HepG2 (cell line): Measurements from ENCODE around the gene TGFBR1. TPM values are rescaled to one million over a fixed set of nuclear protein-coding genes. Genes with fewer than 3 reads are reported as not detected.

Experiments used
- ATAC-seq: fragments of 200-7000 bp; cut with Tn5 transposase; 3 replicates; pipeline ENCODE4 v1.9.1; 2020; ENCODE audit warnings: mild to moderate bottlenecking, moderate library complexity
- BruUV-seq: library from RNA; stranded (reverse); fragments of 400-500 nt; replicated peaks from 2 replicates; lab custom pipeline; 2021; lab: Mats Ljungman, UMichigan
- CTCF ChIA-PET: fragments of 300-600 bp; formaldehyde crosslinking; extraction: SDS; loops from one replicate; lab custom pipeline; 2021; ENCODE audit warnings: low total read pairs, inconsistent platforms, low intra/inter-chr PET ratio; lab: Yijun Ruan, JAX
- POLR2A ChIA-PET: fragments of 350-600 bp; sonication (Branson Sonifier 250); formaldehyde crosslinking; loops from one replicate; lab custom pipeline; 2020; ENCODE audit warnings: antibody characterized with exemption, inconsistent platforms; lab: Yijun Ruan, JAX
- DNase-seq: peaks from one replicate; pipeline ENCODE4 v3.0.0-alpha.2; 2015; ENCODE audit warnings: low spot score
- FAIRE-seq: peaks from 3 replicates; lab custom pipeline; 2011; peaks lifted over from hg19 to GRCh38; lab: Jason Lieb, UNC
- H2AFZ ChIP-seq: one replicate; pipeline ENCODE4 v1.6.1; 2011; ENCODE audit warnings: low read length, inconsistent platforms
- H3K27ac ChIP-seq: fragments of 300-600 bp; 3 replicates; pipeline ENCODE4 v1.8.0; 2011; ENCODE audit warnings: mixed run types, mild to moderate bottlenecking, mixed read lengths, low read length, inconsistent platforms; ENCODE audit not compliant: insufficient read depth; ENCODE audit errors: extremely low read length
- H3K27me3 ChIP-seq, 2 experiments: fragments of 200-600 bp in 1 of 2; 2 replicates in 1 of 2; 3 replicates in 1 of 2; pipeline versions ENCODE4 v1.6.0 to v1.8.0; 2011; ENCODE audit warnings: low read length in 2 of 2, mild to moderate bottlenecking in 2 of 2, moderate library complexity in 2 of 2, inconsistent platforms in 1 of 2; ENCODE audit not compliant: insufficient read depth in 2 of 2, control insufficient read depth in 1 of 2
- H3K36me3 ChIP-seq, 2 experiments: fragments of 200-600 bp in 1 of 2; replicated peaks in 1 of 2; 2 replicates in 1 of 2; 3 replicates in 1 of 2; pipeline versions ENCODE4 v1.5.1 to v1.8.0; 2011; ENCODE audit warnings: low read length in 2 of 2, inconsistent platforms in 1 of 2; ENCODE audit not compliant: insufficient read depth in 2 of 2, control insufficient read depth in 1 of 2
- H3K4me1 ChIP-seq: 2 replicates; pipeline ENCODE4 v1.5.1; 2012; ENCODE audit warnings: low read length, inconsistent platforms; ENCODE audit not compliant: insufficient read depth
- H3K4me2 ChIP-seq: 2 replicates; pipeline ENCODE4 v1.6.0; 2011; ENCODE audit warnings: low read depth, low read length, inconsistent platforms
- H3K4me3 ChIP-seq, 3 experiments: fragments of 200-600 bp in 1 of 3; sonication (generic), shearing (Covaris generic) in 1 of 3; replicated peaks in 1 of 3; 2 replicates each; pipeline ENCODE4 v1.5.1; 2011 to 2016; ENCODE audit warnings: low read length in 3 of 3, inconsistent platforms in 2 of 3, low read depth in 2 of 3, mild to moderate bottlenecking in 2 of 3, control low read depth in 1 of 3, mixed read lengths in 1 of 3; ENCODE audit not compliant: insufficient read depth in 1 of 3
- H3K79me2 ChIP-seq: one replicate; pipeline ENCODE4 v1.6.1; 2011; ENCODE audit warnings: low read length, inconsistent platforms; ENCODE audit not compliant: insufficient read depth
- H3K9ac ChIP-seq: 2 replicates; pipeline ENCODE4 v1.6.0; 2011; ENCODE audit warnings: mild to moderate bottlenecking, low read depth, low read length, inconsistent platforms; ENCODE audit not compliant: insufficient read depth
- H3K9me3 ChIP-seq: 2 replicates; pipeline ENCODE4 v1.5.1; 2012; ENCODE audit warnings: mild to moderate bottlenecking, low read length
- H4K20me1 ChIP-seq: 2 replicates; pipeline ENCODE4 v1.6.0; 2011; ENCODE audit warnings: inconsistent platforms, mild to moderate bottlenecking, low read length, moderate library complexity; ENCODE audit not compliant: insufficient read depth
- CHD2 ChIP-seq: IDR thresholded peaks from 2 replicates; pipeline ENCODE4 v1.6.1; 2011; ENCODE audit warnings: low read depth, low read length, improper control_type of control experiment
- DMAP1 ChIP-seq: IDR thresholded peaks from 2 replicates; pipeline ENCODE4 v1.6.1; 2016
- MED8 ChIP-seq: sonication (generic); formaldehyde crosslinking; IDR thresholded peaks from 2 replicates; pipeline ENCODE4 v1.8.1; 2023; ENCODE audit warnings: mild to moderate bottlenecking, missing genetic modification reagents; ENCODE audit not compliant: insufficient replicate concordance
- MYC ChIP-seq: sonication (generic); formaldehyde crosslinking; IDR thresholded peaks from 2 replicates; pipeline ENCODE4 v1.9.0; 2021; ENCODE audit warnings: missing genetic modification reagents, borderline replicate concordance
- NFYB ChIP-seq: sonication (generic); formaldehyde crosslinking; IDR thresholded peaks from 2 replicates; pipeline ENCODE4 v1.4.0; 2020; ENCODE audit warnings: missing genetic modification reagents
- ZBTB38 ChIP-seq: sonication (generic); formaldehyde crosslinking; IDR thresholded peaks from 2 replicates; pipeline ENCODE4 v1.5.1; 2020; ENCODE audit warnings: mild to moderate bottlenecking, missing genetic modification reagents
- ZNF441 ChIP-seq: sonication (generic); formaldehyde crosslinking; IDR thresholded peaks from 2 replicates; pipeline ENCODE4 v1.7.0; 2021; ENCODE audit warnings: missing genetic modification reagents, borderline replicate concordance
- ZNF672 ChIP-seq: sonication (generic); formaldehyde crosslinking; IDR thresholded peaks from 2 replicates; pipeline ENCODE4 v1.8.1; 2022; ENCODE audit warnings: missing genetic modification reagents
- WGBS: methylation state at CpG from one replicate; pipeline ENCODE4 v1.1.6; 2017; ENCODE audit warnings: low lambda C conversion rate; 5-methylcytosine and 5-hydroxymethylcytosine counted together
- in situ Hi-C: cut with HindIII; loops from 2 replicates; pipeline ENCODE4 v1.10.0; 2017; ENCODE audit warnings: low pct_unique_long_range_greater_than_20kb; ENCODE audit not compliant: extremely low pct_ligation_motif_present
- intact Hi-C: fragments of 100-400 bp; cut with micrococcal nuclease; formaldehyde crosslinking; loops from one replicate; pipeline ENCODE4 v1.10.0; 2022; ENCODE audit not compliant: unreplicated experiment
- polyA plus RNA-seq, 8 experiments: library from polyadenylated mRNA; depleted of rRNA in 3 of 8; stranded (reverse) in 7 of 8; unstranded in 1 of 8; fragments of >200 nt; fragmentation: Illumina TruSeq in 4 of 8; extraction: Trizol in 4 of 8; gene quantifications; 2 replicates each; pipeline versions ENCODE4 v1.2.1 to v1.2.3, GENCODE V29; 2011 to 2016; ENCODE audit warnings: low read depth in 4 of 8, missing spikeins in 1 of 8, mixed read lengths in 1 of 8; ENCODE audit not compliant: insufficient read depth in 1 of 8
- total RNA-seq, 5 experiments: library from RNA; depleted of rRNA; stranded (reverse); fragments of >200 nt; fragmentation: Illumina TruSeq; extraction: Trizol; gene quantifications; 2 replicates each; pipeline ENCODE4 v1.2.3, GENCODE V29; 2016; ENCODE audit warnings: low read depth in 1 of 5
- TF ChIP-seq, protein P1 (sequence below): IDR thresholded peaks from 2 replicates; pipeline ENCODE4 v1.6.1; 2018; ENCODE audit warnings: missing genetic modification reagents
- TF ChIP-seq, protein P2 (sequence below): sonication (generic); formaldehyde crosslinking; IDR thresholded peaks from 2 replicates; pipeline ENCODE4 v1.4.0; 2020; ENCODE audit warnings: mild to moderate bottlenecking, missing genetic modification reagents
- TF ChIP-seq, protein P3 (sequence below): sonication (generic); IDR thresholded peaks from 2 replicates; pipeline ENCODE4 v1.6.1; 2016; ENCODE audit warnings: low read depth, borderline replicate concordance

The TGFBR1 gene
- total and polyA plus RNA-seq, 2 of the 13 experiments (the other 11 are each of a cell fraction or from before 2014, with no cell fraction given), result 16.8 to 23.9 TPM

DNA sequence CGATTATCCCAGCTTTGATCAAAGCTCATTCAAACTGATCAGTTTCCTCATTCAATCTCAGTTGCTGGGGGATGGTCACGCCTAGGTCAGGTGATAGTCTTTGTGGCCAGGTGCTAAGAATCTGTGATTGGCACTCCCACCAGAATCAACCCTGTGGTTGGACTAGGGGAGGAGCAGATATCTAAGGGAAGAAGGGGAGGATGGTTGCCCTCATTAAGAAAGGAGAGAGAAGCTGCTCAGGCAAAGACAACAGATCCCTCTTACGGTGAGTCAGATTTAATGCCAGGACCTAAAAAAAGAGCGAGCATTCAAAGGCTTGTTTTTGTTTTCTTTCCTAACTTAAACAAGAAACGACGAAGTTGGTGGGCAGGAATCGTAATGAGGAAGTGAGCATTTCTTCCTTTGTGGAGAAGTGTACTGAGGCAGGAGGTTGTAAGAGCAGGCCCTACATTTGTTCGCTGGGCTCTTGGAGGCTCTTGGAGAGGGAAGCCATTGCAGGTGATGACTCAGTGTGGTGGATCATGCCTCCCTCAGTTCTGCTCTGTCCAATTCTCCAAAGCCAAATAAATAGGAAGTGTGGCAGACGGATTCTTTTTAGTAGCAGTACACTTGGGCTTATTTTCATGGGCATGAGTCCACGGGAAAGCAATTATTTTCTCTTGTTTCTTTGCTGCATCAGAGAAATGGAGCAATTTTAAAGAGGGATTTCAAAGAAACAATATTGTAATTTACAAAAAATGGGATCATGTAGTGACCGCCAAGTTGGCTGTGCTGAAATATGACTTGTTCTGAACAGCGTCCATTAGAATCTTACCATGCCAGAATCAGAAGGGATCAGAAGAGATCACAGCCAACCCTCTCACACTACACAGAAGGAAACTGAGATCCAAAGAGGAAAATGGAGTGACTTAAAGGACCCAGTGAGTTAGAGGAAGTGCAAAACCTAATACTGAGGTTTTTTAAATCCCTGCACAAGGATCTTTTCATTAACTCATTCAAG, 18.7 kb upstream of the TGFBR1 start:
- CTCF ChIA-PET, result no interaction called here
- FAIRE-seq, result no peak
- Histone ChIP-seq H3K4me2 (no peak overlapping the region), H3K27ac (no peak overlapping the region)
- POLR2A ChIA-PET, result no interaction called here
- in situ Hi-C loops, result no loop called here
- no peak for TF ChIP-seq ZNF672 (CRISPR knock-in tag)
- TF ChIP-seq, all 625 proteins: peak for 0
- ATAC-seq (no peak), DNase-seq (no peak)
- peaks cover 2 to 22% of the 10 kb centered on the region in 2 experiments; a peak in 3 of 5 replicates for H3K27me3 ChIP-seq
- no peak overlapping the region for H2AFZ ChIP-seq
- 22% methylated on average over 12 of the region's 12 CpGs for WGBS
- peaks cover 6% of the 10 kb centered on the region; the same call in 1 of the 2 replicates for H3K9me3 ChIP-seq
- no peaks in the 10 kb centered on the region for H3K36me3 ChIP-seq
- intact Hi-C loops, result no loop called here
- no peaks in the 10 kb centered on the region for H4K20me1 ChIP-seq
- H3K79me2 ChIP-seq, result no peaks in the 10 kb centered on the region
- H3K9ac ChIP-seq, result no peak overlapping the region
- no peak overlapping the region for H3K4me3 ChIP-seq
- BruUV-seq, result no TSS peak
- no peaks in the 10 kb centered on the region for H3K4me1 ChIP-seq

DNA sequence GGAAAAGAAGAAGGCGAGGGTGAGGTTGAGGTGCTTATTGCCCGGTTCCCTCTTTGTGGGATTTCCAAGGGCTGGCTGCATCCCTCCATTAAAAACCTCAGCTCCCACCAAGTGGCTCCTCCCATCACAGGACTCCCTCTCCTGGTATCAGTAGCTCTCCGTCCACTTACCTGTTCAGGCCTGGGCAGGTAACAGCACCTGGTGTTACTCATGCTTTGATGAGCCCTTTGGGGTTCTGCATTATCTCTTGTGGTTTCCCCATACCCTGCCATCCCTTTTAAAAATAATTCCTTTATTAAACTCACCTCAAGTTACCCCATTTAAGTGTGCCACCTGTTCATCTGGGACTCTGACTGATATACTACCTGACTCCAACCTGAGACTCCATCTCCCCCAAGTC, 17.5 kb upstream of the TGFBR1 start:
- POLR2A ChIA-PET, result no interaction called here
- Histone ChIP-seq H2AFZ (no peak overlapping the region), H3K4me3 (no peak overlapping the region), H4K20me1 (no peaks in the 10 kb centered on the region), H3K9me3 (peaks cover 6% of the 10 kb centered on the region; the same call in 1 of the 2 replicates), H3K9ac (no peak overlapping the region), H3K27ac (no peak overlapping the region), H3K36me3 (no peaks in the 10 kb centered on the region), H3K27me3 (peaks cover 2 to 13% of the 10 kb centered on the region in 2 experiments; a peak in 3 of 5 replicates), H3K79me2 (no peaks in the 10 kb centered on the region), H3K4me1 (no peaks in the 10 kb centered on the region), H3K4me2 (no peak overlapping the region)
- intact Hi-C loops, result no loop called here
- ATAC-seq, result no peak
- no peak for DNase-seq
- WGBS, result 7% methylated on average over 2 of the region's 3 CpGs
- CTCF ChIA-PET, result no interaction called here
- in situ Hi-C loops, result no loop called here
- BruUV-seq, result no TSS peak
- FAIRE-seq, result no peak
- TF ChIP-seq, protein P1, sequence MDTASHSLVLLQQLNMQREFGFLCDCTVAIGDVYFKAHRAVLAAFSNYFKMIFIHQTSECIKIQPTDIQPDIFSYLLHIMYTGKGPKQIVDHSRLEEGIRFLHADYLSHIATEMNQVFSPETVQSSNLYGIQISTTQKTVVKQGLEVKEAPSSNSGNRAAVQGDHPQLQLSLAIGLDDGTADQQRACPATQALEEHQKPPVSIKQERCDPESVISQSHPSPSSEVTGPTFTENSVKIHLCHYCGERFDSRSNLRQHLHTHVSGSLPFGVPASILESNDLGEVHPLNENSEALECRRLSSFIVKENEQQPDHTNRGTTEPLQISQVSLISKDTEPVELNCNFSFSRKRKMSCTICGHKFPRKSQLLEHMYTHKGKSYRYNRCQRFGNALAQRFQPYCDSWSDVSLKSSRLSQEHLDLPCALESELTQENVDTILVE (CRISPR knock-in tag), result no peak
- no peak for TF ChIP-seq MED8
- TF ChIP-seq NFYB (CRISPR knock-in tag), result no peak
- TF ChIP-seq, protein P2, sequence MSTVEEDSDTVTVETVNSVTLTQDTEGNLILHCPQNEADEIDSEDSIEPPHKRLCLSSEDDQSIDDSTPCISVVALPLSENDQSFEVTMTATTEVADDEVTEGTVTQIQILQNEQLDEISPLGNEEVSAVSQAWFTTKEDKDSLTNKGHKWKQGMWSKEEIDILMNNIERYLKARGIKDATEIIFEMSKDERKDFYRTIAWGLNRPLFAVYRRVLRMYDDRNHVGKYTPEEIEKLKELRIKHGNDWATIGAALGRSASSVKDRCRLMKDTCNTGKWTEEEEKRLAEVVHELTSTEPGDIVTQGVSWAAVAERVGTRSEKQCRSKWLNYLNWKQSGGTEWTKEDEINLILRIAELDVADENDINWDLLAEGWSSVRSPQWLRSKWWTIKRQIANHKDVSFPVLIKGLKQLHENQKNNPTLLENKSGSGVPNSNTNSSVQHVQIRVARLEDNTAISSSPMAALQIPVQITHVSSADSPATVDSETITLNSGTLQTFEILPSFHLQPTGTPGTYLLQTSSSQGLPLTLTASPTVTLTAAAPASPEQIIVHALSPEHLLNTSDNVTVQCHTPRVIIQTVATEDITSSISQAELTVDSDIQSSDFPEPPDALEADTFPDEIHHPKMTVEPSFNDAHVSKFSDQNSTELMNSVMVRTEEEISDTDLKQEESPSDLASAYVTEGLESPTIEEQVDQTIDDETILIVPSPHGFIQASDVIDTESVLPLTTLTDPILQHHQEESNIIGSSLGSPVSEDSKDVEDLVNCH (CRISPR knock-in tag), result no peak
- TF ChIP-seq, protein P3, sequence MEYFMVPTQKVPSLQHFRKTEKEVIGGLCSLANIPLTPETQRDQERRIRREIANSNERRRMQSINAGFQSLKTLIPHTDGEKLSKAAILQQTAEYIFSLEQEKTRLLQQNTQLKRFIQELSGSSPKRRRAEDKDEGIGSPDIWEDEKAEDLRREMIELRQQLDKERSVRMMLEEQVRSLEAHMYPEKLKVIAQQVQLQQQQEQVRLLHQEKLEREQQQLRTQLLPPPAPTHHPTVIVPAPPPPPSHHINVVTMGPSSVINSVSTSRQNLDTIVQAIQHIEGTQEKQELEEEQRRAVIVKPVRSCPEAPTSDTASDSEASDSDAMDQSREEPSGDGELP, result no peak
- no peak for TF ChIP-seq MYC
- TF ChIP-seq CHD2, result no peak
- no peak for TF ChIP-seq ZBTB38 (CRISPR knock-in tag)
- no peak for TF ChIP-seq ZNF441 (CRISPR knock-in tag)
- TF ChIP-seq DMAP1, result no peak
